K562 (cell line): Measurements from ENCODE around the gene HSD17B2. TPM values are rescaled to one million over a fixed set of nuclear protein-coding genes. Genes with fewer than 3 reads are reported as not detected.

ENCODE experiments used
- CCNT2 ChIP-seq: IDR thresholded peaks from 2 replicates; pipeline ENCODE4 v1.6.1; 2011; ENCODE audit warnings: borderline replicate concordance, low read depth, mild to moderate bottlenecking, moderate library complexity, mixed read lengths, low read length; ENCODE audit not compliant: insufficient read length; ENCODE audit errors: extremely low read depth
- E2F3 ChIP-seq: fragments of 250-450 bp; sonication (Bioruptor Pico); IDR thresholded peaks from 2 replicates; pipeline ENCODE4 v1.4.0; 2020; ENCODE audit warnings: mild to moderate bottlenecking
- HDGF ChIP-seq: fragments of 450-650 bp; IDR thresholded peaks from 2 replicates; pipeline ENCODE4 v1.6.1; 2016
- MED1 ChIP-seq: sonication (generic); formaldehyde crosslinking; IDR thresholded peaks from 2 replicates; pipeline ENCODE4 v1.8.1; 2023; ENCODE audit warnings: missing genetic modification reagents, borderline replicate concordance
- PTTG1 ChIP-seq: fragments of 450-650 bp; IDR thresholded peaks from 2 replicates; pipeline ENCODE4 v1.6.1; 2016; ENCODE audit warnings: low read depth, mild to moderate bottlenecking, missing genetic modification characterization, missing compliant biosample characterization
- SIN3B ChIP-seq: fragments of 450-650 bp; IDR thresholded peaks from 2 replicates; pipeline ENCODE4 v1.6.1; 2017; ENCODE audit warnings: low read depth, mild to moderate bottlenecking, moderate library complexity
- polyA plus RNA-seq, 8 experiments: library from polyadenylated mRNA; depleted of rRNA in 4 of 8; stranded (reverse) in 5 of 8; unstranded in 3 of 8; fragments of >200 nt; fragmentation: Nextera tagmentation in 2 of 8; fragmentation: Illumina TruSeq in 1 of 8; extraction: Ambion mirVana in 2 of 8; extraction: Trizol in 1 of 8; gene quantifications; 2 replicates each; pipeline versions ENCODE4 v1.2.1 to v1.2.3, GENCODE V29; 2011 to 2014; ENCODE audit warnings: inconsistent platforms in 1 of 8, missing spikeins in 1 of 8
- total RNA-seq, 7 experiments: library from RNA; depleted of rRNA in 6 of 7; stranded (reverse); fragments of >200 nt in 6 of 7; fragmentation: Illumina TruSeq in 2 of 7; extraction: Trizol in 2 of 7; gene quantifications; 2 replicates each; pipeline versions ENCODE4 v1.2.1 to v1.2.3, GENCODE V29; 2011 to 2021; ENCODE audit warnings: low replicate concordance in 1 of 7
- TF ChIP-seq, protein P1 (sequence below): fragments of 450-650 bp; IDR thresholded peaks from 2 replicates; pipeline ENCODE4 v1.6.1; 2017; ENCODE audit warnings: antibody characterized with exemption, mild to moderate bottlenecking
- TF ChIP-seq, protein P2 (sequence below): fragments of 450-650 bp; formaldehyde crosslinking; IDR thresholded peaks from 2 replicates; pipeline ENCODE4 v1.4.0; 2022; ENCODE audit warnings: mild to moderate bottlenecking, moderate library complexity
- TF ChIP-seq, protein P3 (sequence below): fragments of 250-450 bp; sonication (Bioruptor Pico); IDR thresholded peaks from 2 replicates; pipeline ENCODE4 v1.8.0; 2022; ENCODE audit warnings: moderate library complexity, mild to moderate bottlenecking, inconsistent platforms

HSD17B2 gene
- total and polyA plus RNA-seq, 9 of the 15 experiments (the other 6 are each of a cell fraction or from before 2014, with no cell fraction given) = not detected

DNA sequence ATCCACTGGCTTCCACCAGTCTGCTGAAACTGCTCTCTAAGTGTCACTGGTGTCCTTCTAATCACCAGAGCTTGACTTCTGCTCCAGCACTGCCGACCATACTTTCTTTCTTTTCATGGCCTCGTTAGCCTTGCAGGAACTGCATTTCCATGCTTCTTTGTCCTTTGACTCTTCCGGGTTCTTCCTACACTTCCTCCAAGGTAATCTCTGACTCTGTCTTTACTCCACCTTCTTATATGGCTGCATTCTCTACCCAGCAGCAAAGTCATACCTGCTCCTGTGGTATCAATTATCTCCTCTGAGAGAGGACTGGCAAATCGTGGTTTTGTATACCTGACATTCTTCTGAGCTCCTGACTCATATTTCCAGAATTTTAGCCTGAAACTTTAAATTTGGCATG, 6.5 kb downstream of the HSD17B2 start (continued):
- TF ChIP-seq, protein P1, sequence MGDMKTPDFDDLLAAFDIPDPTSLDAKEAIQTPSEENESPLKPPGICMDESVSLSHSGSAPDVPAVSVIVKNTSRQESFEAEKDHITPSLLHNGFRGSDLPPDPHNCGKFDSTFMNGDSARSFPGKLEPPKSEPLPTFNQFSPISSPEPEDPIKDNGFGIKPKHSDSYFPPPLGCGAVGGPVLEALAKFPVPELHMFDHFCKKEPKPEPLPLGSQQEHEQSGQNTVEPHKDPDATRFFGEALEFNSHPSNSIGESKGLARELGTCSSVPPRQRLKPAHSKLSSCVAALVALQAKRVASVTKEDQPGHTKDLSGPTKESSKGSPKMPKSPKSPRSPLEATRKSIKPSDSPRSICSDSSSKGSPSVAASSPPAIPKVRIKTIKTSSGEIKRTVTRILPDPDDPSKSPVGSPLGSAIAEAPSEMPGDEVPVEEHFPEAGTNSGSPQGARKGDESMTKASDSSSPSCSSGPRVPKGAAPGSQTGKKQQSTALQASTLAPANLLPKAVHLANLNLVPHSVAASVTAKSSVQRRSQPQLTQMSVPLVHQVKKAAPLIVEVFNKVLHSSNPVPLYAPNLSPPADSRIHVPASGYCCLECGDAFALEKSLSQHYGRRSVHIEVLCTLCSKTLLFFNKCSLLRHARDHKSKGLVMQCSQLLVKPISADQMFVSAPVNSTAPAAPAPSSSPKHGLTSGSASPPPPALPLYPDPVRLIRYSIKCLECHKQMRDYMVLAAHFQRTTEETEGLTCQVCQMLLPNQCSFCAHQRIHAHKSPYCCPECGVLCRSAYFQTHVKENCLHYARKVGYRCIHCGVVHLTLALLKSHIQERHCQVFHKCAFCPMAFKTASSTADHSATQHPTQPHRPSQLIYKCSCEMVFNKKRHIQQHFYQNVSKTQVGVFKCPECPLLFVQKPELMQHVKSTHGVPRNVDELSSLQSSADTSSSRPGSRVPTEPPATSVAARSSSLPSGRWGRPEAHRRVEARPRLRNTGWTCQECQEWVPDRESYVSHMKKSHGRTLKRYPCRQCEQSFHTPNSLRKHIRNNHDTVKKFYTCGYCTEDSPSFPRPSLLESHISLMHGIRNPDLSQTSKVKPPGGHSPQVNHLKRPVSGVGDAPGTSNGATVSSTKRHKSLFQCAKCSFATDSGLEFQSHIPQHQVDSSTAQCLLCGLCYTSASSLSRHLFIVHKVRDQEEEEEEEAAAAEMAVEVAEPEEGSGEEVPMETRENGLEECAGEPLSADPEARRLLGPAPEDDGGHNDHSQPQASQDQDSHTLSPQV = no peak
- TF ChIP-seq PTTG1 (tag) = no peak
- TF ChIP-seq SIN3B = no peak
- TF ChIP-seq HDGF = no peak
- TF ChIP-seq MED1 (CRISPR knock-in tag) = no peak
- TF ChIP-seq, protein P2, sequence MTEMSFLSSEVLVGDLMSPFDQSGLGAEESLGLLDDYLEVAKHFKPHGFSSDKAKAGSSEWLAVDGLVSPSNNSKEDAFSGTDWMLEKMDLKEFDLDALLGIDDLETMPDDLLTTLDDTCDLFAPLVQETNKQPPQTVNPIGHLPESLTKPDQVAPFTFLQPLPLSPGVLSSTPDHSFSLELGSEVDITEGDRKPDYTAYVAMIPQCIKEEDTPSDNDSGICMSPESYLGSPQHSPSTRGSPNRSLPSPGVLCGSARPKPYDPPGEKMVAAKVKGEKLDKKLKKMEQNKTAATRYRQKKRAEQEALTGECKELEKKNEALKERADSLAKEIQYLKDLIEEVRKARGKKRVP = no peak
- TF ChIP-seq CCNT2 = no peak
- TF ChIP-seq, protein P3, sequence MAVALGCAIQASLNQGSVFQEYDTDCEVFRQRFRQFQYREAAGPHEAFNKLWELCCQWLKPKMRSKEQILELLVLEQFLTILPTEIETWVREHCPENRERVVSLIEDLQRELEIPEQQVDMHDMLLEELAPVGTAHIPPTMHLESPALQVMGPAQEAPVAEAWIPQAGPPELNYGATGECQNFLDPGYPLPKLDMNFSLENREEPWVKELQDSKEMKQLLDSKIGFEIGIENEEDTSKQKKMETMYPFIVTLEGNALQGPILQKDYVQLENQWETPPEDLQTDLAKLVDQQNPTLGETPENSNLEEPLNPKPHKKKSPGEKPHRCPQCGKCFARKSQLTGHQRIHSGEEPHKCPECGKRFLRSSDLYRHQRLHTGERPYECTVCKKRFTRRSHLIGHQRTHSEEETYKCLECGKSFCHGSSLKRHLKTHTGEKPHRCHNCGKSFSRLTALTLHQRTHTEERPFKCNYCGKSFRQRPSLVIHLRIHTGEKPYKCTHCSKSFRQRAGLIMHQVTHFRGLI = no peak
- no peak for TF ChIP-seq E2F3 (CRISPR knock-in tag)
